OCI-LY3 (cell line): Measurements from ENCODE around the gene NOTCH3.

Experiments used
- EZH2phosphoT487 ChIP-seq: fragments of 200-600 bp; shearing (Covaris generic); IDR thresholded peaks from 2 replicates; pipeline ENCODE4 v1.6.1; 2018; ENCODE audit warnings: antibody characterized with exemption, mixed run types, low read depth
- TF ChIP-seq, protein P1 (sequence below): fragments of 200-600, 300-600 bp; sonication (generic); IDR thresholded peaks from 2 replicates; pipeline ENCODE4 v1.5.1; 2014; ENCODE audit warnings: antibody characterized with exemption, low read length, low read depth

DNA sequence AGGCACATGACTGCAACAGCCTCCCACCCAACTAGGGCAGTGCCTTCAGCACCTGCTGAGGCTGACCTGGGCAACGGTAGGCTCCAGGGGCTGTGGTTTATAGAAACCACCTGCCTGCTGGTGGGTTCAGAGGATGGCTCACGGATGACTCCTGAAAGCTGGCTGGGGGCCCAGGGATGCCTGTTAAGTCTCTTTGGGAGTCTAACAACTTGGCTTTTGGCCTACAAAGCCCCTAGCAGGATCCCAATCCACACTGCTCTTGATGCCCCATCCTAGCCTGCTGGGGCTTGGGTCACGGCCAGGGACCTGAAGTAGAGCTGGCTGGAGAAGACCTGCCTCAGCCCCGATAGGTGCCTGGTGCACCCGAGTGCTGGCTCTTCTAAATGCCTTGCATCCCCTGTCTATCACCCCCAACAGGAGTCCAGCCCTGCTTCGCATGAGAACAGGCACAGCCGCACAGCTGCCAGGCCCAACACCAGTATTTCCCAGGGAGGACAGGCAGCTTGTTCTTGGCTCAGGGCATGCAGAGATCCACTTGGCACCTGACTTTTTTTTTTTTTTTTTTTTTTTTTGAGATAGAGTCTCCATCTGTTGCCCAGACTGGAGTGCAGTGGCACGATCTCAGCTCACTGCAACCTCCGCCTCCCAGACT is 40.6 kb upstream of the NOTCH3 start:
- TF ChIP-seq, protein P1, sequence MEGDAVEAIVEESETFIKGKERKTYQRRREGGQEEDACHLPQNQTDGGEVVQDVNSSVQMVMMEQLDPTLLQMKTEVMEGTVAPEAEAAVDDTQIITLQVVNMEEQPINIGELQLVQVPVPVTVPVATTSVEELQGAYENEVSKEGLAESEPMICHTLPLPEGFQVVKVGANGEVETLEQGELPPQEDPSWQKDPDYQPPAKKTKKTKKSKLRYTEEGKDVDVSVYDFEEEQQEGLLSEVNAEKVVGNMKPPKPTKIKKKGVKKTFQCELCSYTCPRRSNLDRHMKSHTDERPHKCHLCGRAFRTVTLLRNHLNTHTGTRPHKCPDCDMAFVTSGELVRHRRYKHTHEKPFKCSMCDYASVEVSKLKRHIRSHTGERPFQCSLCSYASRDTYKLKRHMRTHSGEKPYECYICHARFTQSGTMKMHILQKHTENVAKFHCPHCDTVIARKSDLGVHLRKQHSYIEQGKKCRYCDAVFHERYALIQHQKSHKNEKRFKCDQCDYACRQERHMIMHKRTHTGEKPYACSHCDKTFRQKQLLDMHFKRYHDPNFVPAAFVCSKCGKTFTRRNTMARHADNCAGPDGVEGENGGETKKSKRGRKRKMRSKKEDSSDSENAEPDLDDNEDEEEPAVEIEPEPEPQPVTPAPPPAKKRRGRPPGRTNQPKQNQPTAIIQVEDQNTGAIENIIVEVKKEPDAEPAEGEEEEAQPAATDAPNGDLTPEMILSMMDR: no peak
- no peak for TF ChIP-seq EZH2phosphoT487
